Peyer's patch (tissue), 4 donors: ENCODE results near the gene MRPS23.
"Not testable (repeated sequence)": the region's sequence is repeated elsewhere in the genome, so short reads cannot be mapped to it uniquely, and the experiment has no call there.

ENCODE experiments used
- CTCF ChIP-seq, 6 experiments: fragments of 450-650 bp in 4 of 6; fragments of 200-600 bp in 2 of 6; sonication (generic) in 1 of 6; IDR thresholded peaks; one replicate each; pipeline ENCODE4 v1.5.1; 2017 to 2019; ENCODE audit warnings: antibody characterized with exemption in 6 of 6, mild to moderate bottlenecking in 3 of 6, moderate library complexity in 1 of 6
- POLR2A ChIP-seq, 2 donors: fragments of 450-650 bp; IDR thresholded peaks; one replicate each; pipeline ENCODE4 v1.5.1; 2017; ENCODE audit warnings: antibody characterized with exemption in 2 of 2, mild to moderate bottlenecking in 2 of 2, moderate library complexity in 2 of 2

- TF ChIP-seq CTCF, POLR2A (IDR thresholded peaks at IDR 0.05): not testable (repeated sequence)
Measured at GRCh38 chr17:57846056-57846945, 3.5 kb downstream of the MRPS23 start.
